HepG2 (cell line): ENCODE results near the gene KCNQ1OT1. TPM values are rescaled to one million over a fixed set of nuclear protein-coding genes. Genes with fewer than 3 reads are reported as not detected.

ENCODE experiments used
- CTCF ChIP-seq: sonication (generic); formaldehyde crosslinking; IDR thresholded peaks from 2 replicates; pipeline ENCODE4 v1.5.0; 2020; ENCODE audit warnings: mild to moderate bottlenecking, missing genetic modification reagents, moderate library complexity
- DDIT3 ChIP-seq: sonication (generic); formaldehyde crosslinking; IDR thresholded peaks from 2 replicates; pipeline ENCODE4 v1.4.0; 2020; ENCODE audit warnings: mild to moderate bottlenecking, missing genetic modification reagents
- IKZF5 ChIP-seq: IDR thresholded peaks from 2 replicates; pipeline ENCODE4 v1.6.1; 2018; ENCODE audit warnings: missing genetic modification reagents, mild to moderate bottlenecking, missing compliant biosample characterization
- MEIS1 ChIP-seq: sonication (generic); formaldehyde crosslinking; IDR thresholded peaks from 2 replicates; pipeline ENCODE4 v1.9.0; 2021; ENCODE audit warnings: mild to moderate bottlenecking, missing genetic modification reagents, moderate library complexity, borderline replicate concordance
- NRL ChIP-seq: sonication (generic); formaldehyde crosslinking; IDR thresholded peaks from 2 replicates; pipeline ENCODE4 v1.5.0; 2020; ENCODE audit warnings: missing genetic modification reagents, mild to moderate bottlenecking, moderate library complexity, borderline replicate concordance
- TEAD3 ChIP-seq: optimal IDR thresholded peaks from 2 replicates; pipeline ENCODE3; 2016; ENCODE audit warnings: borderline replicate concordance
- ZHX2 ChIP-seq, 2 experiments: sonication (generic) in 1 of 2; formaldehyde crosslinking in 1 of 2; IDR thresholded peaks; 2 replicates each; pipeline versions ENCODE4 v1.6.1 to v1.9.0; 2014 to 2022; ENCODE audit warnings: antibody characterized with exemption in 1 of 2, borderline replicate concordance in 1 of 2, inconsistent platforms in 1 of 2, low read depth in 1 of 2, missing genetic modification reagents in 1 of 2
- ZNF292 ChIP-seq: sonication (generic); formaldehyde crosslinking; IDR thresholded peaks from 2 replicates; pipeline ENCODE4 v1.8.1; 2022; ENCODE audit warnings: mild to moderate bottlenecking, low read depth, missing genetic modification reagents, borderline replicate concordance
- ZNF564 ChIP-seq: sonication (generic); formaldehyde crosslinking; IDR thresholded peaks from 2 replicates; pipeline ENCODE4 v1.8.1; 2023; ENCODE audit warnings: mild to moderate bottlenecking, missing genetic modification reagents
- ZNF800 ChIP-seq: sonication (generic); formaldehyde crosslinking; IDR thresholded peaks from 2 replicates; pipeline ENCODE4 v1.4.0; 2020; ENCODE audit warnings: missing genetic modification reagents
- polyA plus RNA-seq, 8 experiments: library from polyadenylated mRNA; depleted of rRNA in 3 of 8; stranded (reverse) in 7 of 8; unstranded in 1 of 8; fragments of >200 nt; fragmentation: Illumina TruSeq in 4 of 8; extraction: Trizol in 4 of 8; gene quantifications; 2 replicates each; pipeline versions ENCODE4 v1.2.1 to v1.2.3, GENCODE V29; 2011 to 2016; ENCODE audit warnings: low read depth in 4 of 8, missing spikeins in 1 of 8, mixed read lengths in 1 of 8; ENCODE audit not compliant: insufficient read depth in 1 of 8
- total RNA-seq, 5 experiments: library from RNA; depleted of rRNA; stranded (reverse); fragments of >200 nt; fragmentation: Illumina TruSeq; extraction: Trizol; gene quantifications; 2 replicates each; pipeline ENCODE4 v1.2.3, GENCODE V29; 2016; ENCODE audit warnings: low read depth in 1 of 5
- TF ChIP-seq, protein P1 (sequence below), 2 experiments: IDR thresholded peaks; 2 replicates each; pipeline ENCODE4 v1.6.1; 2011 to 2012; ENCODE audit warnings: low read length in 2 of 2, borderline replicate concordance in 1 of 2, low read depth in 1 of 2, mild to moderate bottlenecking in 1 of 2, moderate library complexity in 1 of 2

Gene KCNQ1OT1
- total and polyA plus RNA-seq, 2 of the 13 experiments (the other 11 are each of a cell fraction or from before 2014, with no cell fraction given), result 1.3 to 18.9 TPM

DNA sequence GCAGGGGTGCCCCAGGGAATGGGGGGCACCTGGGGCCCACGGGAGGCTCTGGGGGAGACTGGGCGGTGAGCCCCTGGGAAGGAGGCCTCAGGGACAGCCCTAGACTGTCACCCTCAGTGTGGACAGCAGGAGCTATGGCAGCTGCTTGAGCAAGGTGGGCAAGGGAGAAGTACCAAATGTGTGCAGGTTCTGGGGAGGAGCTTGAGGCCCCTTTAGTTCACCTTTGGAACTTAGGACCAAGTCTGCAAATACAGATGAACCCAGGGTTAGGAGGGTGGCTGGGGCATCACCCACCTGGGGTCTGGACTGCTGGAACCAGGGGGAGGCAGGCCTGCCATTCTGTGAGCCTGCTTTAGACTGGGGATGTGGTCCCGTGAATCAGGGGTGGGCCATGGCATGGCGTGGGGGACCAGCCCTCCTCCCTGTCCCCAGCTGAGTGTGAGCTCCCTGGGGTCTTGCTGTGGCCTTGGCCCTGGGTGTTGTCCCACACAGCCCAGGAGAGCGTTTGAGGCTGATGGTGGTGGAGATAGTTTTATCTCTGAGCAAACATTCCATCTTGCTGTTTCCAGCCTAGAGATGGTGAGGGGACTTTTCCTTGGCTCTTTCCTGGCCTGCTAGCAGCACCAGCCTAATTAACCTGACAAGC, 132.6 kb downstream of the KCNQ1OT1 start (continued):
- TF ChIP-seq IKZF5 (CRISPR knock-in tag), result peak; percentile 27; the same call in 1 of the 2 replicates
- no peak for TF ChIP-seq ZHX2 (IDR thresholded peaks at IDR 0.05; ENCODE audit: low read depth)
- no peak for TF ChIP-seq ZHX2 (CRISPR knock-in tag; IDR thresholded peaks at IDR 0.05; ENCODE audit: borderline replicate concordance)
- TF ChIP-seq TEAD3, result peak; percentile 54
- peak; percentile 48; the same call in 1 of the 2 replicates for TF ChIP-seq ZNF564
- peak; percentile 70; the same call in 1 of the 2 replicates for TF ChIP-seq ZNF292 (CRISPR knock-in tag)
- TF ChIP-seq ZNF800 (CRISPR knock-in tag), result no peak
- no peak for TF ChIP-seq NRL (CRISPR knock-in tag)
- TF ChIP-seq CTCF (CRISPR knock-in tag), result peak; percentile 14; the same call in 1 of the 2 replicates
- TF ChIP-seq MEIS1 (CRISPR knock-in tag), result no peak
- no peak for TF ChIP-seq DDIT3
- TF ChIP-seq, protein P1, sequence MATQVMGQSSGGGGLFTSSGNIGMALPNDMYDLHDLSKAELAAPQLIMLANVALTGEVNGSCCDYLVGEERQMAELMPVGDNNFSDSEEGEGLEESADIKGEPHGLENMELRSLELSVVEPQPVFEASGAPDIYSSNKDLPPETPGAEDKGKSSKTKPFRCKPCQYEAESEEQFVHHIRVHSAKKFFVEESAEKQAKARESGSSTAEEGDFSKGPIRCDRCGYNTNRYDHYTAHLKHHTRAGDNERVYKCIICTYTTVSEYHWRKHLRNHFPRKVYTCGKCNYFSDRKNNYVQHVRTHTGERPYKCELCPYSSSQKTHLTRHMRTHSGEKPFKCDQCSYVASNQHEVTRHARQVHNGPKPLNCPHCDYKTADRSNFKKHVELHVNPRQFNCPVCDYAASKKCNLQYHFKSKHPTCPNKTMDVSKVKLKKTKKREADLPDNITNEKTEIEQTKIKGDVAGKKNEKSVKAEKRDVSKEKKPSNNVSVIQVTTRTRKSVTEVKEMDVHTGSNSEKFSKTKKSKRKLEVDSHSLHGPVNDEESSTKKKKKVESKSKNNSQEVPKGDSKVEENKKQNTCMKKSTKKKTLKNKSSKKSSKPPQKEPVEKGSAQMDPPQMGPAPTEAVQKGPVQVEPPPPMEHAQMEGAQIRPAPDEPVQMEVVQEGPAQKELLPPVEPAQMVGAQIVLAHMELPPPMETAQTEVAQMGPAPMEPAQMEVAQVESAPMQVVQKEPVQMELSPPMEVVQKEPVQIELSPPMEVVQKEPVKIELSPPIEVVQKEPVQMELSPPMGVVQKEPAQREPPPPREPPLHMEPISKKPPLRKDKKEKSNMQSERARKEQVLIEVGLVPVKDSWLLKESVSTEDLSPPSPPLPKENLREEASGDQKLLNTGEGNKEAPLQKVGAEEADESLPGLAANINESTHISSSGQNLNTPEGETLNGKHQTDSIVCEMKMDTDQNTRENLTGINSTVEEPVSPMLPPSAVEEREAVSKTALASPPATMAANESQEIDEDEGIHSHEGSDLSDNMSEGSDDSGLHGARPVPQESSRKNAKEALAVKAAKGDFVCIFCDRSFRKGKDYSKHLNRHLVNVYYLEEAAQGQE (IDR thresholded peaks at IDR 0.05; ENCODE audit: borderline replicate concordance in 1 of 2, low read depth in 1 of 2, low read length in 2 of 2), result no peak
